MCF 10A (cell line): ENCODE measurements around the gene ZSWIM6. TPM values are rescaled to one million over a fixed set of nuclear protein-coding genes. Genes with fewer than 3 reads are reported as not detected.
"Not testable (repeated sequence)": the region's sequence is repeated elsewhere in the genome, so short reads cannot be mapped to it uniquely, and the experiment has no call there.

ENCODE experiments used
- BruUV-seq: library from RNA; stranded (reverse); fragments of 400-500 nt; replicated peaks from 2 replicates; lab custom pipeline; 2021; lab: Mats Ljungman, UMichigan
- CTCF ChIA-PET: fragments of 300-600 bp; sonication (Branson Sonifier 250); formaldehyde crosslinking; extraction: SDS; loops from one replicate; lab custom pipeline; 2021; ENCODE audit warnings: antibody characterized with exemption, inconsistent platforms; lab: Yijun Ruan, JAX
- POLR2A ChIA-PET: fragments of 300-600, 350-650 bp; sonication (Branson Sonifier 250); formaldehyde crosslinking; extraction: SDS; loops from one replicate; lab custom pipeline; 2020; ENCODE audit warnings: antibody characterized with exemption, inconsistent platforms; lab: Yijun Ruan, JAX
- DNase-seq: peaks from one replicate; pipeline ENCODE4 v3.0.0-alpha.2; 2018; ENCODE audit not compliant: unreplicated experiment
- H3K27ac Mint-ChIP-seq: one replicate; pipeline ENCODE4 v1.8.0; 2022; ENCODE audit warnings: mild to moderate bottlenecking, low read depth, mixed read lengths; ENCODE audit not compliant: unreplicated experiment
- H3K27me3 Mint-ChIP-seq: one replicate; pipeline ENCODE4 v1.8.0; 2022; ENCODE audit warnings: mixed read lengths; ENCODE audit not compliant: insufficient read depth, unreplicated experiment
- H3K36me3 Mint-ChIP-seq: one replicate; pipeline ENCODE4 v1.8.0; 2022; ENCODE audit warnings: mild to moderate bottlenecking, moderate library complexity, mixed read lengths; ENCODE audit not compliant: insufficient read depth, unreplicated experiment
- H3K4me1 Mint-ChIP-seq: one replicate; pipeline ENCODE4 v1.8.0; 2022; ENCODE audit warnings: mixed read lengths; ENCODE audit not compliant: insufficient read depth, unreplicated experiment
- H3K4me3 Mint-ChIP-seq: one replicate; pipeline ENCODE4 v1.8.0; 2022; ENCODE audit warnings: mild to moderate bottlenecking, moderate library complexity, mixed read lengths; ENCODE audit not compliant: unreplicated experiment
- H3K9me3 Mint-ChIP-seq: one replicate; pipeline ENCODE4 v1.8.0; 2022; ENCODE audit warnings: mixed read lengths; ENCODE audit not compliant: unreplicated experiment
- CTCF ChIP-seq: fragments of 200-600 bp; IDR thresholded peaks from one replicate; pipeline ENCODE4 v1.8.0; 2022; ENCODE audit warnings: antibody characterized with exemption, mild to moderate bottlenecking; ENCODE audit not compliant: unreplicated experiment
- intact Hi-C: fragments of 100-400 bp; cut with micrococcal nuclease; formaldehyde crosslinking; loops from 2 replicates; pipeline ENCODE4 v1.14.1; 2022
- total RNA-seq: library from RNA; stranded (reverse); gene quantifications from 2 replicates; pipeline ENCODE4 v1.2.3, GENCODE V29; 2022

ZSWIM6 gene
- total RNA-seq, 1 experiment from 2014 or later, result 12.0 TPM

- peak overlapping the region; percentile 71 for H3K4me3 Mint-ChIP-seq
- TF ChIP-seq CTCF, result no peak
- intact Hi-C loops, result loop anchor here (1.0 to 5.0 kb wide), 2 partner anchors 76 to 246 kb away; partner anchors contain the start of genes SMIM15 and ZSWIM6
- peaks cover under 1% of the 10 kb centered on the region for H3K9me3 Mint-ChIP-seq
- peaks cover 29% of the 10 kb centered on the region for H3K4me1 Mint-ChIP-seq
- ChIA-PET CTCF (interaction anchor here (0.6 to 0.9 kb wide), 3 partner anchors 43 to 81 kb away, joined by 3 to 4 read pairs (median 3); no protein-coding TSS in a partner anchor), POLR2A (interaction anchor here (0.5 to 3.0 kb wide), 11 partner anchors 9 to 518 kb away, joined by 3 to 14 read pairs (median 3); partner anchors contain the start of gene ERCC8)
- peaks cover 5% of the 10 kb centered on the region for H3K36me3 Mint-ChIP-seq
- peak overlapping the region; percentile 94 for H3K27ac Mint-ChIP-seq
- BruUV-seq, result no TSS peak
- H3K27me3 Mint-ChIP-seq, result no peaks in the 10 kb centered on the region
- DNase-seq, result peak; percentile 99
These were observed 76.6 kb downstream of the ZSWIM6 start for GRCh38 chr5:61408476-61409168.

DNA sequence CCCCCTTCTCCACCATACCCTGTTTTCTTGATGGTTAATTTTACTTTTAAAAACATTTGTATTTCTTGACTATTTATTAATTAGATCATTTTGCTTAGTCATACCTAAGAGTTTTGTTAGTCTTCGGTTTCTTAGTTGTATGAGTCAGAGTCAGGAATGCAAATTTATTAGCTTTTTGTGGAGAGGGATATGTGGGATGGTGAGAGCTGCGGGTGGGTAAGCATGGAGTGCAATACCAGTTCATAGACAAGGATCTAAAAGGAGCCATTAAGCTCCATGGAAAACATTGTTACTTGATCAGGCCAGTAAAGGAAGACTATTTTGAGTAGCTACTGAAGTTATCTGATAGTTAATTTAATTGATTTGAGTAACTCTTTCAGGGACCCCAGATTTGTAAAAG, 77.5 kb downstream of the ZSWIM6 start:
- peak; percentile 77 for DNase-seq
- CTCF ChIA-PET, result interaction anchor here (0.6 kb wide), 2 partner anchors 17 to 139 kb away, joined by 3 to 5 read pairs; no protein-coding TSS in a partner anchor
- Mint-ChIP-seq H3K4me3 (peak overlapping the region; percentile 71), H3K9me3 (peaks cover 8% of the 10 kb centered on the region), H3K27me3 (no peaks in the 10 kb centered on the region), H3K36me3 (peaks cover 7% of the 10 kb centered on the region), H3K27ac (peak overlapping the region; percentile 94), H3K4me1 (peaks cover 36% of the 10 kb centered on the region)
- intact Hi-C loops, result loop anchor here (5.0 kb wide), 1 partner anchor 247 kb away; the partner anchor contains the start of gene SMIM15
- no TSS peak for BruUV-seq
- POLR2A ChIA-PET, result interaction anchor here (0.7 to 3.0 kb wide), 10 partner anchors 10 to 246 kb away, joined by 3 to 9 read pairs (median 4); partner anchors contain the start of gene ZSWIM6
- no peak for TF ChIP-seq CTCF

DNA sequence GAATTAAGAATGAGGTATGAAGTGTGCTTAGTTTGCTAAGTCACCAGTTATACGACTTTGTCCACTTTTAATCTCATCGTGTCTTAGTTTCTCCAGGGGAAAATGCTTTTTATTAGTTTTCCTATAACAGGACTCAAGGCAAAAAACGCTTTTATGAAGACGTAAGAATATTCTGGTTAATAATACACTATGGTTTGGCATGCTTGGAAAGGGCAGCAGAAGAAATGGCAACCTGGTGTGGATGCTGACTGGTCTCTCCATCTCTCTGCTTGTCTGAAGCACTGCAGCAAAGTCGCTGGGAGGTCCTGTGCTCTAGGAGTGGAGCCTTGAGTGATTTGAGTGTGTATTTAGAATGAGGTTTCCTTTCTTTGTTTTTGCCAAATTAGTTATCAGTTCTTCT, 78.8 kb downstream of the ZSWIM6 start:
- no peak for TF ChIP-seq CTCF
- CTCF ChIA-PET, result interaction anchor here (0.7 to 0.8 kb wide), 2 partner anchors 9 to 90 kb away, joined by 3 read pairs; no protein-coding TSS in a partner anchor
- Mint-ChIP-seq H3K4me3 (no peak overlapping the region), H3K4me1 (peaks cover 43% of the 10 kb centered on the region), H3K36me3 (peaks cover 7% of the 10 kb centered on the region), H3K27me3 (no peaks in the 10 kb centered on the region), H3K27ac (no peak overlapping the region), H3K9me3 (peaks cover 8% of the 10 kb centered on the region)
- POLR2A ChIA-PET, result interaction anchor here (1.7 kb wide), 1 partner anchor 80 kb away, joined by 5 read pairs; no protein-coding TSS in a partner anchor
- no peak for DNase-seq
- BruUV-seq, result no TSS peak
- intact Hi-C loops, result no loop called here

DNA sequence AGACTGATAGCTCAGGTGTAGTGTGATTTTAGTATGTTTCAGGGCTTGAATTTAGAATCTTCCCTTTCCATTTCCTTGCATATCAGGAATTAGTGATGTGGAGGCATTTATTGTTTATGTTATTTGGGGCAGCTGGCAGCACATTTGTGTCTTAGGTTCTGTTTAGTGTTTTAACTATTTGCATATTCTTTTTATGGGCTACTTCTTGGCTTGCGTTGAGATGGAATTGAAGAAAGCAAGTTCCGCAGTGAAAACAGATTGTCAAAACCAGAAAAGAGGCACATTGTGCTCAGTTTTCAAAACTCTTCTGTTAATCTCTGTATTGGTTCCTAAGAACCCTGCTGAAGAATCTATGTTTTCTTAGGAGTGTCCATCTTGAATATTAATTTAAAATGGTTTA, 80.3 kb downstream of the ZSWIM6 start:
- BruUV-seq, result no TSS peak
- POLR2A ChIA-PET, result interaction anchor here (1.1 to 1.7 kb wide), 3 partner anchors 13 to 81 kb away, joined by 3 to 5 read pairs (median 3); no protein-coding TSS in a partner anchor
- intact Hi-C loops, result no loop called here

DNA sequence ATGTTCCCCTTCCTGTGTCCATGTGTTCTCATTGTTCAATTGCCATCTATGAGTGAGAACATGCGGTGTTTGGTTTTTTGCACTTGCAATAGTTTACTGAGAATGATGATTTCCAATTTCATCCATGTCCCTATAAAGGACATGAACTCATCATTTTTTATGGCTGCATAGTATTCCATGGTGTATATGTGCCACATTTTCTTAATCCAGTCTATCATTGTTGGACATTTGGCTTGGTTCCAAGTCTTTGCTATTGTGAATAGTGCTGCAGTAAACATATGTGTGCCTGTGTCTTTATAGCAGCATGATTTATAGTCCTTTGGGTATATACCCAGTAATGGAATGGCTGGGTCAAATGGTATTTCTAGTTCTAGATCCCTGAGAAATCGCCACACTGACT, 81.1 kb downstream of the ZSWIM6 start:
- H3K9me3 Mint-ChIP-seq, BruUV-seq, H3K4me3 Mint-ChIP-seq, DNase-seq, H3K36me3 Mint-ChIP-seq, H3K27me3 Mint-ChIP-seq, intact Hi-C loops, H3K27ac Mint-ChIP-seq: not testable (repeated sequence)
- ChIA-PET POLR2A (interaction anchor here (0.6 to 1.7 kb wide), 2 partner anchors 38 to 990 kb away, joined by 3 to 4 read pairs; partner anchors contain the start of gene DIMT1), CTCF (interaction anchor here (0.6 kb wide), 1 partner anchor 12 kb away, joined by 3 read pairs; no protein-coding TSS in a partner anchor)
- peaks cover 47% of the 10 kb centered on the region for H3K4me1 Mint-ChIP-seq

More for the DNA sequence above, 80.3 kb downstream of the ZSWIM6 start:
- Mint-ChIP-seq H3K27ac (no peak overlapping the region), H3K4me3 (no peak overlapping the region), H3K9me3 (peaks cover 8% of the 10 kb centered on the region), H3K4me1 (peaks cover 53% of the 10 kb centered on the region), H3K27me3 (no peaks in the 10 kb centered on the region), H3K36me3 (peaks cover 7% of the 10 kb centered on the region)
- CTCF ChIA-PET, result no interaction called here
- no peak for DNase-seq
- no peak for TF ChIP-seq CTCF
